Stimulated activated effector memory CD8-positive, alpha-beta T cell treated with anti-CD3 and anti-CD28 coated beads, Interleukin-12 subunit alpha, Interleukin-12 subunit beta, amount 100 ng/mL, for 72 hours (primary cell): ENCODE measurements around the gene RBBP4.
"Not testable (repeated sequence)": the region's sequence is repeated elsewhere in the genome, so short reads cannot be mapped to it uniquely, and the experiment has no call there.

Experiments used
- ATAC-seq: fragments of 150-1000 bp; cut with Tn5 transposase; 2 replicates; pipeline ENCODE4 v1.10.0; 2021
- DNase-seq, 2 donors: peaks; one replicate each; pipeline ENCODE4 v3.0.0; 2021 to 2022; ENCODE audit warnings: low spot score in 2 of 2
- H3K27ac Mint-ChIP-seq: one replicate; pipeline ENCODE4 v1.8.0; 2022; ENCODE audit warnings: mild to moderate bottlenecking, mixed read lengths
- H3K36me3 Mint-ChIP-seq: one replicate; pipeline ENCODE4 v1.8.0; 2022; ENCODE audit warnings: mild to moderate bottlenecking, mixed read lengths
- H3K4me1 Mint-ChIP-seq: one replicate; pipeline ENCODE4 v1.8.0; 2022; ENCODE audit warnings: mixed read lengths
- H3K4me3 Mint-ChIP-seq: one replicate; pipeline ENCODE4 v1.8.0; 2022; ENCODE audit warnings: mild to moderate bottlenecking, mixed read lengths
- H3K9me3 Mint-ChIP-seq: one replicate; pipeline ENCODE4 v1.8.0; 2022; ENCODE audit warnings: mixed read lengths

Gene RBBP4

DNA sequence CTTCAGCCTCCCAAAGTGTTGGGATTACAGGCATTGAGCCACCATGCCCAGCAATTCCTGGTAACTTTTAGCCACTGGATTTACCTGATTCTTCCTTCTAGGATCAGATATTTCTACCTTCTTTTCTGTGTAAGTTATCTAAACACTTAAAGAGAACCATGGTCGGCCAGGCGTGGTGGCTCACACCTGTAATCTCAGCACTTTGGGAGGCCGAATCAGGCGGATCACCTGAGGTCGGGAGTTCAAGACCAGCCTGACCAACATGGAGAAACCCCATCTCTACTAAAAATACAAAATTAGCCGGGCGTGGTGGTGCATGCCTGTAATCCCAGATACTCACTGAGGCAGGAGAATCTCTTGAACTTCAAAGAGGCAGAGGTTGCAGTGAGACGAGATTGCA lies 46.0 kb downstream of the RBBP4 start:
- not testable (repeated sequence) for H3K27ac Mint-ChIP-seq

DNA sequence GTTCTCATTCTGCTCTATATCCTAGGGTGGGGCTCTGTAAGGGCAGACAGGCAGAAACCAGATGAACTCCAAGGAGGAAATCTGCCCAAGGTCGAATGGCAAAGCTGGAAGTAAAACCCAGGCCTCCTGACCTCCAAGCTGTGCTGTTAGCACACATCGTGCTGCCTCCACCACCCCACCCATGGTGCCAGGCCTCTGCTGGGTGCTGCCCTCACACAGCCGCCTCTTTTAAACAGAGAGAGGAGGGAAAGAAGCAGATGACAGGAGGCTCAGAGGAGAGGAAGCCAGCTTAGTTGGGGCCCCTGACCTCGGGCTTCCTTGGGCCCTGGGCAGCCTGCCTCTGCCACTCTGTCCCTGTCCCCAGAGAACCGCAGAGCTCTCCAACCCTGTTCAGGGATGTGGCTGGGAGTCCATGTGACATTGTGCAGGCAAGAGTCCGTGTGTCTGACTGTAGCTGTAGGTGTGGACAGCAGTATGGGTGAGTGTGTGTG lies 50.5 kb downstream of the RBBP4 start:
- ATAC-seq (no peak), DNase-seq (no peak)
- Mint-ChIP-seq H3K4me3 (peak overlapping the region; percentile 26), H3K9me3 (no peaks in the 10 kb centered on the region), H3K36me3 (peaks cover 7% of the 10 kb centered on the region), H3K4me1 (peaks cover 9% of the 10 kb centered on the region), H3K27ac (no peak overlapping the region)

More for the DNA sequence above, 46.0 kb downstream of the RBBP4 start:
- ATAC-seq, DNase-seq, H3K36me3 Mint-ChIP-seq, H3K9me3 Mint-ChIP-seq, H3K4me3 Mint-ChIP-seq: not testable (repeated sequence)
- H3K4me1 Mint-ChIP-seq, result peaks cover 12% of the 10 kb centered on the region

DNA sequence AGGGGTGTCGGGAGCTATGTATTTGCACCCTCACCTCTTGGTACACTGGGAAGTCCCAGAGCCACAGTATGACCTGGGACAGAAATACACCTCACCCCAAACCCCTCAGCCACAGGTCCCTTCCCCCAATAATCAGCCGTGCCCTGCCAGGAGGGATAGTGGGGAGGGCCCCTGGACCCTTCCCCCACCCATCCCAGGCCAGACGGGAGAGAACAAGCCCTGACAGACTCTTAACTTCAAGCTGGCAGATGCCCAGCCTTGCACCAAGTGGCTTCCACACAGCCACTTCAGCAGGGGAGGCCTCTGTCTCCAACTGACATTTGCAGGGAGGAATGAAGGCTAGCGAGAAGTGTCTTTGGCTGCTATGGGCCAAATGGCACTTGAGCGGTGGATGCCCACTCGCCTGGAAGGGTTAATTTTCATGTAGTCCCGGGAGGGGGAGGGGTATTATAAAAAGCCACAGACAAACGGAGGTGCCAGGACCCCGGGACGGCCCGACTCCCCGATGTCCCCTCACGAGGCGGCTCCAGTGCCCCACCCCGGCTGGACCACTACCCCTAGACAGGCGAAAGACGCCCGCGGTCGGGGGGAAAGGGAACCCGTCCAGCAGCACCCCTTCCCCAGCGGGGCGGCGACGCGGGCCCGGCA lies 51.1 kb downstream of the RBBP4 start:
- Mint-ChIP-seq H3K9me3 (no peaks in the 10 kb centered on the region), H3K36me3 (peaks cover 7% of the 10 kb centered on the region)

DNA sequence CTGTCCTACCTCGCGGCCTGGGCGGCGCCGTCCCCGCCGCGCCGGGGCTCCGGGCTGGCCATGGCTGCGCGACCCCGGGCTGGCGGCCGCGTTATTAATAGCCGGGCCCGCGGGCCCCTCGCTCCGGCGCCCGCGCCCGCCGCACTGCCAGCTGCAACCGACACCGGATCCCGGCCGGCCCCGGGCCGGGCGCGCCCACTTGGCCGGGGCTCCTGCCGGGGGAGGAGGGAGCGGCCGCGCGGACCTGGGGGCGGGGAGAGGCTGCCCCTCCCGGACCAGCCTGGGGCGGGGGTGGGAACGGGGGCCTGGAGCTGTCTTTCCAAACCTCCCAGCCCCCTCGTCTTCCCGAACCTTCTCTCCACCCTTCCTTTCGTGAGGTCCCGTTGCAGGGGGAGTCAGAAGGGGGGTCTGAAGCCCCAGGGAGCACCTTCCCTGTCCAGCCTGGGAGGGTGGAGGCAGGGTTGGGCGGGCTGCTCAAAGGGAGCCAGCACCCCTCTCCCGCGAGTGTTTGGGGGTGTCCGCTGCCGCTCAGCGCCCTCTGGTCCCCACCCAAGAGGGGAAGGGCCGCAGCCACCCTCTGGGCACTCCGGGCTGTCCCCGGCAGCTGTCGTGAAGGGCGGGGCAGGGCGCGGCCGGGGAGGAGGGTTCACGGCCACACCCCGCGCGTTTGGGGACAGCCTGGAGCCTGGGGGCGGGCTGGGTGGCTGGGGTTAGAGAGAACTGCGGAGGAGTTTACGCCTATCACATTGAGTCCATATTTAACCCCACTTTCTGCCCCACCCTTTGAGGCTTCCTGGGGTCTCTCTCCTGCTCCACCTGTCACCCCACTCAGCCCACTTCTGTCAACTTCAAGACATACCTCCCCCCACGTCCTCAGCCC lies 51.8 kb downstream of the RBBP4 start, which contains the start of gene SYNC:
Gene SYNC, minus strand, starts transcription at position 172 of the 880 bp plus-strand sequence. Its CDS starts 110 bp downstream, at position 62.
- Mint-ChIP-seq H3K4me3 (peak within 1 kb of the TSS; percentile 67), H3K36me3 (peaks cover 7% of the 10 kb centered on the region), H3K4me1 (peaks cover 9% of the 10 kb centered on the region), H3K27ac (peak within 1 kb of the TSS; percentile 14), H3K9me3 (no peaks in the 10 kb centered on the region)
- DNase-seq (no peak), ATAC-seq (peak; percentile 69)

More for the DNA sequence above, 51.1 kb downstream of the RBBP4 start:
- Mint-ChIP-seq H3K4me1 (peaks cover 9% of the 10 kb centered on the region), H3K4me3 (peak overlapping the region; percentile 26), H3K27ac (no peak overlapping the region)
- ATAC-seq (no peak), DNase-seq (no peak)

DNA sequence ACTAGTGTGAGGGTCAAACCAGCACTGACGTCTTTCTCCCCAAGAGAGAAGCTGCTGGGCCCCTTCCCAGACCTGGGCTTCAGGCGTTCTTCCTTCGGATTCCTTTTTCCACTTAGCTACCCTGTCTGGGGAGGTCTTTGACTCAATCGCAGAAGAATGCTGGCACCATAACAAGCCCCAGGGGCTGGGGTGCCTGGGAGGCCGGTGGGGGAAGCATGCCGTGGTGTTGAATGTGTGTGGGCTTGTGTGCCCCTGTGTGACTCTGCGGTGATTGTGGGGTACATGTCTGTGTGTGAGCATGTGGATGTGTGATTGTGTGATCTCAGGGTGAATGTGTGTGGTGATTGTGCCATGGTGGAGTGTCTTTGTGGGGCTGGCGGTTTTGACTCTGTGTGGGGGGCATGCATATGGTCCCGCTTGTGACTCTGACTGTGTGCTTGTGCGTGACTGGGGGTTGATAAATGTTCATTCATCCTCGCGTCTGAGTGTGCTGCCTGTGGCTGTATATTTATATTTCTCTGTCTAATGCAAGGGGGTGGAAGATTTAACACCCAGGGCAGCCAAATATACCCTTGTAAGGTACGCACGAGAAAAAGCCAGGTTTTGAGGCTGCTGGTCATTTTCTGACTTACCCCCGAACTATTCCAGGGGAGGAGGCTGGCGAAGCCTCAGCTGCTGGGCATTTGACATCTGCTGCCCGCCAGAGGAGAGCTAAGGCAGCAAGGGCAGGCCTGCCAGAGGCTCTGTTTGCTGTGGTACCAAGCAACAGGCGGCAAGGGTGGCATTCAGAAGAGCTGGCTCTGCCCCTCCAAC lies 52.7 kb downstream of the RBBP4 start:
- Mint-ChIP-seq H3K4me1 (peaks cover 9% of the 10 kb centered on the region), H3K27ac (peak overlapping the region; percentile 14), H3K9me3 (no peaks in the 10 kb centered on the region), H3K4me3 (peak overlapping the region; percentile 67), H3K36me3 (peaks cover 7% of the 10 kb centered on the region)
- DNase-seq (no peak), ATAC-seq (peak; percentile 25)

DNA sequence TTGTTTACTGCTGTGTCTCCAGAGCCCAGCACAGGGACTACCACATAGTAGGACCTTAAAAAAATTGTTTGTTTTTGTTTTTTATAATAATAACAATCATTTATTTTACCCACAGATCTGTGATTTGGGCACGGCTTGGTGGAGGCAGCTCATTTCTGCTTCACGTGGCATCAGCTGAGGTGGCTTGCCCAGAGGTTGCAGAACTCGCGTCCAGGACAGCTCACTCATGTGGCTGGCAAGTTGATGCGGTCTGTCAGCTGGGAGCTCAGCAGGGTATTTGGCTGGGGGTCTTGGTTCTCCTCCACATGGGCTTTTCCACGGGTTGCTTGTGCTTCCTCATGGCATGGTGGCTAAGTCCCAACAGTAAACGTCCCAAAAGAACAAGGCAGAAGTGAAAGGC lies 54.5 kb downstream of the RBBP4 start:
- DNase-seq, result no peak
- Mint-ChIP-seq H3K4me1 (peaks cover 9% of the 10 kb centered on the region), H3K36me3 (peaks cover 7% of the 10 kb centered on the region), H3K4me3 (no peak overlapping the region), H3K9me3 (no peaks in the 10 kb centered on the region), H3K27ac (no peak overlapping the region)
- no peak for ATAC-seq

DNA sequence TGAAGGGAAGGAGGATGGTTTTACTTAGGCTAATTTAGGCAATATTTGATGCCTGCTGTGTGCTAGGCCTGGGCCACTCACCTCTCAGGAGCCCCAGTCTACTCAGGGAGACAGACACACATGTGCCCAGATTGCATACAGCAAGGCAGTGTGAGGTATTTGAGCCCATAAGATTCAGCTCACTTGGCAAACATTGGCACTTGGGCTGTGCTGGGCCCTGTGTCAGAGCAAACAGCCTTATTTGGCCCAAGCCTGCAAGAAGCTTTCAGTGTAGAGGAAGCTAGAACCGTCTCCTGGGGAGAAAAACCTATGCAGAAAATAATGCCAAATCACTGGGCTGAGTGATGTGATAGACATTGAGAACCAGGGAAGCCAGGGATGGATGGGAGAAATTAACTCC lies 55.5 kb downstream of the RBBP4 start:
- H3K9me3 Mint-ChIP-seq, result no peaks in the 10 kb centered on the region
- no peak overlapping the region for H3K4me3 Mint-ChIP-seq
- ATAC-seq, result no peak
- H3K27ac Mint-ChIP-seq, result no peak overlapping the region
- DNase-seq, result no peak
- peaks cover 9% of the 10 kb centered on the region for H3K4me1 Mint-ChIP-seq
- peaks cover 7% of the 10 kb centered on the region for H3K36me3 Mint-ChIP-seq

DNA sequence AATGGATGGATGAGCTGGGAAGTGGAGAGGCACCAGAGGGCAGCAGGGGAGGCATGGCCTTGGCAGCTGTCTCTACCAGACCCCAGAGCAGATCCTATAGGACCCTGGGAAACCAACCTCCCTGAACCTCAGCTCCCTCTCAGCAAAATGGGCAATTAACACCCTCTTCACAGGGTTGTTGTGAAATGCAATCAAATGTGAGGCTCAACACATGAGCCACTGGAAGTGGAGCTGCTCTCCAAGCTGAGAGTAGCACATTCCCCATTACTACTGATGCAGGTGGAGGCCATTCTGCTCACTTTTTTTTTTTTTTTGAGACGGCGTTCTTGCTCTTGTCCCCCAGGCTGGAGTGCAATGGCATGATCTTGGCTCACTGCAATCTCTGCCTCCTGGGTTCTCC lies 58.1 kb downstream of the RBBP4 start:
- Mint-ChIP-seq H3K36me3 (no peaks in the 10 kb centered on the region), H3K4me1 (peaks cover 6% of the 10 kb centered on the region), H3K4me3 (no peak overlapping the region), H3K27ac (no peak overlapping the region), H3K9me3 (no peaks in the 10 kb centered on the region)
- ATAC-seq (no peak), DNase-seq (no peak)

DNA sequence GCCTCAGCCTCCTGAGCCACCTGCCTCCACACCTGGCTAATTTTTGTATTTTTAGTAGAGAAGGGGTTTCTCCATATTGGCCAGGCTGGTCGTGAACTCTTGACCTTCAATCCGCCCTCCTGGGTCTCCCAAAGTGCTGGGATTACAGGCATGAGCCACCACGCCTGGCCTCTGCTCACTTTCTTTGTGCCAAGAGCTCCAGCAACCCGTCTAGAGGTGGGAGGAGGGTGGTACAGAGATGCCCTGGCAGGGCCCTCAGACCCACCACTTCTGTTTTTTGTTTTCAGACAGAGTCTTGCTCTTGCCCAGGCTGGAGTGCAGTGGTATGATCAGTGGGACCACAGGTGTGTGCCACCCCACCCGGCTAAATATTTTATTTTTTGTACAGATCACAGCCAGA lies 58.5 kb downstream of the RBBP4 start:
- H3K36me3 Mint-ChIP-seq, result no peaks in the 10 kb centered on the region
- H3K9me3 Mint-ChIP-seq, result no peaks in the 10 kb centered on the region
- H3K4me1 Mint-ChIP-seq, result peaks cover 6% of the 10 kb centered on the region
- no peak for ATAC-seq
- H3K4me3 Mint-ChIP-seq, result no peak overlapping the region
- no peak overlapping the region for H3K27ac Mint-ChIP-seq
- DNase-seq, result no peak

DNA sequence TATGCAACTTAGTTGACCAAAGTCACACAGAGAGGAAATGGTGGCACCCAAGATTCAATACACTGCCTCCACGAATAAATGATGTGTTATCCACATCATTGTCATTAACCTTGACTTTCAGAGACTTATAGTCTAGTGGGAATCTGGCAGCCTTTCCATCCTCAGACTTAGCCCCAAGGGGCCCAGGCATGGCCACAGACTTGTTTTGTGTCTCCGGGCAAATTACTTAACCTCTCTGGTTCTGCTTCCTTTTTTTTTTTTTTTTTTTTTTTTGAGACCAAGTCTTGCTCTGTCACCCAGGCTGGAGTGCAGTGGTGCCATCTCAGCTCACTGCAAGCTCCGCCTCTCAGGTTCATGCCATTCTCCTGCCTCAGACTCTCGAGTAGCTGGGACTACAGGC lies 60.2 kb downstream of the RBBP4 start:
- not testable (repeated sequence) for H3K4me1 Mint-ChIP-seq, ATAC-seq, H3K27ac Mint-ChIP-seq, DNase-seq, H3K4me3 Mint-ChIP-seq, H3K36me3 Mint-ChIP-seq, H3K9me3 Mint-ChIP-seq

DNA sequence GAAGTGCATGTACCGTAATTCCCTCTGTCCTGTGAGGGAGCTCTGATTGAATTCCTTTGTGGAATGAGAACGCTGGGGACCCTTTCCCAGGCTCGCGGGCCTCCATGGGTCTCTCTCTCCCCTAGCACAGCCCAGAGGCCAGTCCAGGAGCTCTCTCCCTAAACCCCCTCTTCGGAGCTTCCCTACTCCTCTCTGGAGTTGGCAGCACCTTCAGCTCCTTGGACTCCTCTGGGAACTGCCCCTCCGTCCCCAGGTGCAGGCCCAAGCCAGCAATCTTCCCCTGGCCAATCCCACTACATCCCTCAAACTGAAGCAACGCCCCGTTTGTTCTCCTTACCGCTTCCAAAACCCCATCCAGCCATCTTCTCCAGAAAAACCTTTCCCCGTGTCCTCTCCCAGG lies 62.1 kb downstream of the RBBP4 start:
- H3K9me3 Mint-ChIP-seq, result no peaks in the 10 kb centered on the region
- H3K4me1 Mint-ChIP-seq, result peaks cover 13% of the 10 kb centered on the region
- no peak overlapping the region for H3K27ac Mint-ChIP-seq
- DNase-seq (no peak), ATAC-seq (no peak)
- H3K4me3 Mint-ChIP-seq, result peak overlapping the region; percentile 60
- no peaks in the 10 kb centered on the region for H3K36me3 Mint-ChIP-seq

DNA sequence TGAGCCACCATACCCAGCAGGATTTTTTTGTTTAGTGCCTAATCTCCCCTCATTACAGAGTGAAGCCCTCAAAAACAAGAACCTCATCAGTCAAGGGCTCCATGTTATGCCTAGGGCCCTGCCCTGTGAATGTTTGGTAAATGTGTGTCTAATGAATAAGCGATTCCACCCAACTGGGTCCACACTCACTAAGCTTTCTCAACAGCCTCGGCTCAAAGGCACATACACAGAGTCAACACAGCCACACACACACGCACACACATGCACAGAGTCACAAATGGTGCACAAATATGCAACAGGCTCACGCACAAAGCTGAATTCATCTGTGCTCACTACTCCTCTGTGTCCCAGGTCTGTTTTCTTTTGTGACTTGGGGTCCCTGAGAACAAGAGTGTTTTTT lies 63.3 kb downstream of the RBBP4 start:
- Mint-ChIP-seq H3K36me3 (no peaks in the 10 kb centered on the region), H3K4me3 (no peak overlapping the region), H3K27ac (no peak overlapping the region), H3K9me3 (no peaks in the 10 kb centered on the region), H3K4me1 (peaks cover 13% of the 10 kb centered on the region)
- no peak for DNase-seq
- ATAC-seq, result no peak

DNA sequence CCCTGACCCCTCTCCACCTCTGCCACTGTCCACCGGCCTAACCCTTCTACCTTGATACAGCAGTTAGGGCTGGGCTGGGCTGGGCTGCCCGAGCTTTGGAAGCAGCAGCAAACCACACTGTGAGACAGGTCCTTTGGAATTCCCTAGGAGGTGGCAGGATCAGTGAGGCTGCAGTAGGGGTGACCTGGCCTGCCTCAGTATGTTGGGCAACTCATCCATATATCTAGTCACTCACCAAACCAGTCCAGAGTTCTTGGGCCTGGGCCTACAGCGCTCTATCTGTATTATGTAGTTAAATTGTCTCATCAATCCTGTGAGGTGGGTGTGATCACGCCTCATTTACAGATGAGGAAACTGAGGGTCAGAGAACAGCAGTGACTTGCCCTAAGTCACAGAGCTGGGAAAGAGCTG lies 64.9 kb downstream of the RBBP4 start:
- Mint-ChIP-seq H3K4me1 (peaks cover 13% of the 10 kb centered on the region), H3K9me3 (no peaks in the 10 kb centered on the region), H3K4me3 (no peak overlapping the region), H3K36me3 (no peaks in the 10 kb centered on the region), H3K27ac (peak overlapping the region; percentile 8)
- ATAC-seq, result no peak
- DNase-seq, result no peak

DNA sequence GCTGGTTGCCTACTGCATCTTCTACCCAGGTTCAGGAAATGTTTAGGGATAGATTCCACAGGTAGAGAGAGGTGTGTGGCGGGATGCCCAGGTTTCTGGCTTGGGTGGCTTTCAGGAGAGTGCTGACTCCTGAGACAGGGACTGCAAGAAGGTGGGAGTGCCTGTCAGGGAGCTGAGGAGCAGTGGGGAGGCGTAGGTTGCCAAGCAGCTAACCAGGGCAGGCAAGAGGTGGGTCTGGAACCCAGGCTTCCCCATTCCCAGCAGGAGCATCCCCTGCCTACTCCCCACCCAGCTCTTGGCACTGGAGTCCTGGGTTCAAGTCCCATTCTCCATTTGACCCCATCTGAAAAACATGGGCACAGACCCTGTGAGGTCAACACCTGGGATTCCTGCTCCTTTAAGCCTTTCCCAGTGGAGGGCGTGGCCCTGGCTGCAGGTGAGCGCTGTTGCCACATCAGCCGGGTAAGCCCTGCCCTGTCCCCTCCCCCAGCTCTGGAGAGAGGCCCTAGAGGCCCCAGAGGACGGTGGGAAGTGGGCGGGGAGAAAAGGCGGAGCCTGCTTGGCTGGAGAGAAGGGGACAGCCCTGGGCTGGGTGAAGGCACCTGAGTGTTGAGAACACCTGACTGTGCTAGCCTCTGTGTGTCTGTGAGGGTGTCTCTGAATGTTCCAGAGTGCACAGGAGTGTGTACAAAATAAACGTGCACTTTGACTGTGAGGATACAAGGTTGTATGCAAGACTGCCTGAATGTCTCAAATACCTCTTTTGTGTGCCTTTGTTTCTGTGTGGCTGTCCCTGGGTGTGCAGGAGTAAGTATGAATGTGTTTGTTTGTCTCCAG lies 65.5 kb downstream of the RBBP4 start:
- H3K36me3 Mint-ChIP-seq, result no peaks in the 10 kb centered on the region
- DNase-seq (peak; percentile 29 to 74), ATAC-seq (peak; percentile 75)
- H3K9me3 Mint-ChIP-seq, result no peaks in the 10 kb centered on the region
- peaks cover 13% of the 10 kb centered on the region for H3K4me1 Mint-ChIP-seq
- H3K27ac Mint-ChIP-seq, result peak overlapping the region; percentile 8
- H3K4me3 Mint-ChIP-seq, result no peak overlapping the region
